NCI-H1092 treated with DMSO at 0.1 percent for 48 hours (cell line): Measurements from ENCODE around the gene UBE2J2.

Source experiments
- DNase-seq: peaks from one replicate; lab custom pipeline; 2025; lab: John Stamatoyannopoulos, UW

The UBE2J2 gene

DNA sequence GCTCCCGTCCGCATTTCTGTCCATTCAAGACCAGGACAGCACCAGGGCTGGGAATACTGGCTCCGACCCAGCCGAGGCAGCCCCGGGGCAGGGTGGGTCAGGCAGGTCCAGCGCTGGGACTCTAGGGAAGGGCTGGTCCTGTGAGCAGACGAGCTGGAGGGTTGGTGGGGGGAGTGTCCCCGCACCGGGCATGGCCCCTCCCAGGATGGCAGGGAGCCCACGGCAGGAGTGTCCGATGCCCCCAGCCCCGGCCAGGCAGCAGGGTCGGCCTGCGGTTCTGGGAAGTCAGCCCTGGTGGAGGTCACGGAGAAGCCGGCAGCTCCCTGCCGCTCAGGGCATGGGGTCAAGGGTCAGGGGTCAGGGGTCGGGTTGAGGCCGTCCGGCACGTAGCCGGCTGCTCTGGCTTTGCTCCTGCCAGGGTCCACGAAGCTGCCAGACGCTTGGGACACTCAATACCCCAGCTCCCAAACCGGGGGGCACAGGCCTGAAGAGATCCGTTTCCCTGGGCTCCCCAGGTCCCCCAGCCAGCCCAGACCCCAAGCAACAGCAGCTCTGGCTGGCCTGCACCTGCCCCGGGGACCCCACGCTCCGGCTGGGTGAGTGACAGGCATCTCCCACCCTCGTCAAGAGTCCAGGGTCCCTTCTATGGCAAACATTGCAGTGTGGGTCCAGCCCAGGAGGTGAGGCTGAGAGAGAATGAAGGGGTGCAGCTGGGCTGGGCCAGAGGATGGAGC is 33.9 kb downstream of the UBE2J2 start:
- no peak for DNase-seq

- DNase-seq = no peak
Observed at GRCh38 chr1:1239227-1239613, 34.4 kb downstream of the UBE2J2 start.

DNA sequence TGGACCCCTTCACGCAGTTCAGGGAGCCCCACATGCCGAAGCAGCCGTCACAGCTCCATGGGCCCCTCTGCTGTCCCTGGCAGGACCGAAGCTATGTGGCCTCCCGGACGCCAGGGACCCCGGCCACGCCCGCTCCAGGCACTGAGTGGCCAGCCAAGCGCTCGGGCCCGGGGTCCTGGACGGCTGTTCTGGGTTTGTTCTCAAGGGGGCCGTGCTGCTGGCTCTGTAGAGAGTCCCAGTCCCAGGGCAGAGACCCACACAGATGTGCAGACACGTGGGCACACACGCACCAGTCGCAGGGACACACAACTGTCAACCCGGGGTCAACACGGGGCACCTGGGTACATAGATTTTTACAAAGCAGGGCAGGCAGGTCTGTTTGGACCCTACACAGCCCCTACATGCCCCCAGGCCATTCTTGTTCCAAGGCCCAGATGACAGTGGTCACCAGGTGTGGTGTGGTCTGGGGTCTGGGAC is 34.9 kb downstream of the UBE2J2 start:
- no peak for DNase-seq

DNA sequence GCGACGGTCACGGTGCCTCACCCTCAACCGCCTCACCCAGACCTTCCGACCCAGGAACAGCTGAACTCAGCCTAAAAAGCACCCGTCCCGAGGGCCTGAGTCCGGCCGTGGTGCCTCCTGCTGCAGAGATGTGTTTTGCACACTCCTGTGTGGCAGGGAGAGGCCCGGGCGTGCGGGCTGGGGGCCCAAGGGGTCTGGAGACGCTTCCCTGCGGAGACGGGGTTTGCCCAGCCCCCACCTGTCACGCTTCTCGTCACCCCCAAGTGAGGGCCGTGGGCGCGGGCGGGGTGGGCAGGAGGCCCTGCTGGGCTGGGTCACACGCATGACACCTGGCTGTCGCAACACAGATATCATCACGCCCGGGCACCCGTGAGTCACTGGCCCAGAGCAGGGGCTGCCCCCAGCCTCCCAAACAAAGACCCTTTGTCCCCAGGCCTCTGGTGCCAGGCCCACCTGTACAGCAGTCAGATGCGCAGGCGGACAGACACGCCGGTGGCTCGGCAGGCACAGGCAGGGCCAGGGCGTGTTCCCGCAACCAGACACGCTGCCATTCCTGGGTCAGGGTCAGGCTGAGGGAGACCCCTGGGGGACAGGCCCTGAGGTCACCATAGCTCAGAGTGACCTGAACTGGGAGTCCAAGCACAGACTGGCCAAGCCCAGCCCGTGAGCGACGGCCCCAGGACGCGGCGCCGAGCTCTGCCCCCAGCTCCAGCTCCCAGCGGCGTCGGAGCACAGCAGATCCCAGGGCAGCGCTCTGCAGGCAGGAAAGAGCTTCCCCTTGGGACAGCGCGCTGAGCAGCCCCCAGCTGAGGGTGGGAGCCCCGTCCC is 35.6 kb downstream of the UBE2J2 start:
- DNase-seq = no peak

GRCh38 chr1:1236945-1237873 is 36.4 kb downstream of the UBE2J2 start:
- DNase-seq = no peak

DNA sequence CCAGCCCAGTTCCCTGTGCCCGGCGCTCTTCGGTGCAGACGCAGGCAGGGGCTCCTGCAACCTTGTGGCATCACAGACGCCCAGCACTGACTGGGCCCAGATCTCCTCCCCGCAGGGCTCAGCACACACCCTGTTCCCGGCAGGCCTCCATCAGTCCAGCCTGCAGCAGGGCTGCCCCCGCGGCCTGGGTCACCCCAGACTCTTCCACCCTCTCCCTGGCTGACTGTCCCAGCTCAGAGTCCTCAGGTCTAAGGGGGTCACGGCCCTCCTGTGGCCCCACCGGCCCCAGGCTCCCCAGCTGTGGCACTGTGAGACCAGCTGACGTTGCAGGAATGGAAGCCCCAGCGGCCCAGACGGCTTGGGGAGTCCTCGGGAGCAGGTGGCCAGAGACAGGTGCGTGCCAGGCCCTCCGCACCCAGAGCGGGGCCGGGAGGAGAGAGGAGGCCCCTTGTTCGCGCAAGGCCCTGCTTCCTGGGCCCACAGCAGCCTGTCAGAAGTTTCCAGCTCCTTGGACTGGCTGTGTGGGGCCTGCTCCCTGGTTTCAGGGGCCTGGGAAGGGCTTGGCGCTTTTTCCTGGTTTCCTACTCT is 37.4 kb downstream of the UBE2J2 start:
- DNase-seq = no peak

DNA sequence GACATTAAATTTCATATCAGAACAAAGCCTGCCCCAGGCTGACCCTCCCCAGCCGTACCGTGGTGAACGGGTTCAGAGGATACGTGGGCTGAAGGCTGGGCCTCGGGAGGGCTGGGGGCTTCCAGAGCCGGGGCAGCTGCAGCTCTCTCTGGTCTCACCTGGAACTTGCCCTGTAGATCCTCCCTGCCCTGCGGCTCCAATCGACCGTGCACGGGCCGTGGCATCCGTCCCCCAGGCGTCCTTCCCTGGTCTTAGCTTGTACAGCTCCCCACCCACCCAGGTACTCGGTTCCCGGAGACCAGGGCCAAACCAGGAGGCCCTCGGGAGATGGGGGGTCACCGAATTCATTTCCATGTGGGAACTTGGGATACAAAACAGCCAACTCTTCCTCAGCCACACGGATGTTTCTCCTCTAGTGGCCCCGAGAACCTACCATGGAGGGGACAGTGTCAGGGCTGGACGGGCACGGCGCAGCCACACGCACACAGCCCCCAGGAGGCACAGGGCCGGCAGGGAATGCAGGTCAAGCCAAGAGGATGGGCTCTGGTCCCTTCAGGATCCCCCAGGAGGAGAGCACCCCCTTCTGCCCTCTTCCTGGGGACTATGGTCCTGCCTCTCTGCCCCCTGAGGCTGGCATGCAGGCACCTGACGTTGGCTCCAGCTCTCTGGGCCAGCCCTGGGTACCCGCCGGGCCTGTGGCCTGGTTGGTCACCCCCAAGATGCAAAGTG is 38.5 kb downstream of the UBE2J2 start:
- no peak for DNase-seq

DNA sequence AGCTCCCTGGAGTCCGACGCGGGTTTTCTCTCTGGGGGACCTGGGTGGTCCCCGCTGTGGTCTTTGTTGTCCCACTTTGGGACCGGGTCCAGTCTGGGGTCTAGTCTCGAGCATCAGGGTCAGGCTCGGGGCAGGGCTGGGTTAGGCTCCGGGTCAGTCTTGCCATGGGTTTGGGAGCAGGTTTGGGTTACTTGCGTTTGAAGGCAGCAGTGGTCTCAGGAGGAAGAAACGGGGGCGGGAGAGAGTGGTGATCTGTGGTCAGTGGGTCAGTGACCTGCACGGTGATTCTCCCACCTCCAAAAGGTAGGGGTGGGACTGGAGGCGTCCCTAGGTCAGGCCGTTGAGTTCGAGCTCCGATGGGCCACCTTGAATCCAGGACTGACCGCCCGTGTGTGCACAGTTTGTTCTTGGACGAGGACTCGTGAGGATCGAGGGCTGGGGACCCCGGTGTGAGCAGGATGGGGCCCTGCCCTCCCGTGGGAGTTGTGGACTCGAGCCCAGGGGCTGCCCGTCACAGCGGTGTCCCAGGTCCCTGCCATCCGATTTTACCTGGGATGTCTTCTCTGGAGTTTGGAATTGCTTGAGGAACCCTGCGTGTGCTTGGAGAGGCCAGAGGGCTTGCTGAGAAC is 39.4 kb downstream of the UBE2J2 start:
- no peak for DNase-seq

- DNase-seq = no peak
Observed at GRCh38 chr1:1233567-1233892, 40.1 kb downstream of the UBE2J2 start.

- no peak for DNase-seq
Observed at GRCh38 chr1:1232796-1233566, 40.7 kb downstream of the UBE2J2 start.

GRCh38 chr1:1232208-1232795 is 41.4 kb downstream of the UBE2J2 start, which contains the start of gene B3GALT6:
TSS of gene B3GALT6 (plus strand) at chr1:1232237. CDS start at chr1:1232279, 42 bp downstream.
- no peak for DNase-seq

- DNase-seq = peak; percentile 89
Observed at GRCh38 chr1:1231400-1232207, 42.0 kb downstream of the UBE2J2 start, which contains the start of gene SDF4. TSS of gene SDF4 (minus strand) at chr1:1232001. CDS start at chr1:1228772, 3,229 bp downstream.

DNA sequence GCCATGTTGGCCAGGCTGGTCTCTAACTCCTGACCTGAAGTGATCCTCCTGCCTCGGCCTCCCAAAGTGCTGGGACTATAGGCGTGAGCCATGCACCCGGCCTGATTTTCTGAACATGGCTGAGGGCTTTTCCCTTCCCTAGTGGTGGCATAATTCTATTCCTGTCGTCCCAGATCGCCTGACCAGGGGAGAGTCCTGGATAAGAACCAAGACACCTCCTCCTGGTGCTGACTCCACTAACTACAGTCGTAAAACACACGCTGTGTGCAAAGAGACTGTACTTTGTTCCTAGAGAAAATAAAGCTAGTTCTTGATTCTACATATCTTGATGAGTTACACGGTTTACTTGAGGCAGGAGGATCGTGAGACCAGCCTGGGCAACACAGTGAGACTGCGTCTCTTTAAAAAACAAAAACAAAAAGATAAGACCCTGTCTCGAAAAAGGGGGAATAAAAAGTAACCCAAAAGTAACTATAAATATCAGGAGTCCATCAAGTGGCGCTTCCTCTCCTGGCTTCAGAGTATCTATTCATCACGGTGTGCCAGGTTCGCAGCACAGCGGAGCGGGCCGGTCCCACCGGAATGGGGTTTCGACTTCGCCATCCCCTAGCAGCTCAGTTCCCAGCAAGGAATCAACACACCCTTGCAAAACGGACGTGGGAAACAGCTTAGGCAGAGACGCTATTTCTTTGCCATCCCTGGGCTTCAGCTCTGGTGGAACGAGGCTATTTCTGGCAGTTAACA is 42.8 kb downstream of the UBE2J2 start:
- DNase-seq = no peak

DNA sequence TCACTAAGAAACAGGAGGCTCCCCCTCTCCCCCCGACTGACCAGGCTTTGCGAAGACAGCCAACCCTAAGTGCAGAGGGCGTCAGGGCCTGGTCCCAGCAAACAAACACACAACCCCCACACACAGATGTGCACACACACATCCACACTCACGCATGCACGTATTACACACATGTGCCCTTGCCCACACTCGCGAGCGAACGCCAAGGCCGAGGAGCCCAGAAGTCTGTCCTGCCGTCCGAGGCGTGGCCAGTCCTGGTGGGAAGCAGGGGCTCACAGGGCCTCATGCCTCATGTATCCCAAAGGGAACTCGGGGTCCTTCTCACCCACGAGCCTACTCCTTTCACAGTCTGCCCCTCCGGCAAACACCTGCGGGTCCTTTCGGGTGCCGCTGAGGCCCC is 43.9 kb downstream of the UBE2J2 start:
- no peak for DNase-seq

DNA sequence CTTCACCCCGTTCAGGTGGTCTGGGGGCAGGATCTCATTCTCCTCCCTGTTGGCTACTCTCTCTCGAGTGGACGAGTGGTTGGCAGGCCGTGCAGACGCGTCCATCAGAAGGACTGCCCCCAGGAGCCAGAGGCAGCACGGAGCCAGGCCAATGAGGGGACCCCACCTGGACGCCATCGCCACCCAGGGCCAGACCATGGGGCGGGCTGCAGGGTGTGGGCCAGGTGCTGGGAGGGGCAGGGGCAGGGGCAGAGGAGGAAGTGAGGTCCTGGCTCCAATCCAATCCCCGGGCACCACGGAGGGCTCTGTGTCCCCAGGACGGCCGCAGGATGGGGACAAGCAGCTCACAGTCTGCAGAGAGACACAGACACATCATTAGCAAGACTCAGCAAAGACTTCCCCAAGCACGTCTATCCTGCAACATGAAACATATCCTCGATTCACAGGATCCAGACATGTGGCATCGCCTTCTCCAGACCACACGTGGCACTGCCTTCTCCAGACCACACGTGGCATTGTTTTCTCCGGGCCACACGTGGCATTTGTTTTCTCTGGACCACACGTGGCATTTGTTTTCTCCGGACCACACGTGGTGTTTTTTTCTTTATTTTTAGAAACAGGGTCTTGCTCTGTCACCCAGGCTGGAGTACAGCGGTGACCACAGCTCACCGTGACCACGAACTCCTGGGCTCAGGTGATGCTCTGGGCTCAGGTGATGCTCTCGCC is 44.9 kb downstream of the UBE2J2 start:
- DNase-seq = no peak

DNA sequence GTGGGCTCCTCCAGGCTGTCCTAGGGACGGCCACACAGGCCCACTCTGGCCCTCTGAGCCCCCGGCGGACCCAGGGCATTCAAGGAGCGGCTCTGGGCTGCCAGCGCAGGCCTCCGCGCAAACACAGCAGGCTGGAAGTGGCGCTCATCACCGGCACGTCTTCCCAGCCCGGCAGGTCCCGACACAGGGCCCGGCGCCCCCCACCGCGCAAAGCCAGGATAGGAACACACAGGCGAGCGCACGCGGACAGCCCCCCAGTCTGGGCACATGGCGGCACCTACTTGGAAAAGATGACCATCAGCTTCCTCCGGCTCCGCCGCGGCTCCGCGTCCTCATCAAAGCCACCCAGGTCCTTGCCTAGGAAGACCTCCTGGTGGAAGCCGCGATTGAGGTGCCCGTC is 45.5 kb downstream of the UBE2J2 start:
- no peak for DNase-seq

DNA sequence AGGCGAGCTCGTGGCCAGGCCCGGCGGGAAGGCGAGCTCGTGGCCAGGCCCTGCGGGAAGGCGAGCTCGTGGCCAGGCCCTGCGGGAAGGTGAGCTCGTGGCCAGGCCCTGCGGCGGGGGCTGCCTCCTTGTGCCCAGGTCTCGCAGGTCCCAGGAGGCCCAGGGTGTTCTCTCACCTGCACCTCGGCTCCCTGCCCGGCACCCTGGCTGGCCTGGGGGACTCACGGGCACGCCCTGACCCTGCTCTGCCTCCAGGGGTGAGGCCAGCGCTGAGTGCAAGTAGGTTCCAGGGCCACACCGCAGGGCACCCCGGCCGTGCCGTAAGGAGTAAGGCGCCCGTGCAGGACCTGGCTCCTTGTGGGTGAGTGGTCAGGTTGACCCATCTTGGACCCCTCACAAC is 46.3 kb downstream of the UBE2J2 start:
- DNase-seq = no peak
